K562 (cell line): ENCODE results near the gene KIAA0513.

Experiments
- CTCF ChIP-seq, 3 experiments: IDR thresholded peaks in 2 of 3; conservative IDR thresholded peaks in 1 of 3; 2 replicates each; pipeline ENCODE4 v1.5.1; 2011 to 2012; ENCODE audit warnings: low read length in 3 of 3, mild to moderate bottlenecking in 3 of 3, control low read depth in 2 of 3, improper control_type of control experiment in 1 of 3, inconsistent platforms in 1 of 3, low read depth in 1 of 3, mixed read lengths in 1 of 3, moderate library complexity in 1 of 3; ENCODE audit not compliant: insufficient read depth in 2 of 3
- RUNX1 ChIP-seq: sonication (generic); IDR thresholded peaks from 2 replicates; pipeline ENCODE4 v1.6.1; 2016; ENCODE audit warnings: antibody characterized with exemption, low read depth

- TF ChIP-seq CTCF (IDR thresholded peaks at IDR 0.05 in 2 of 3, conservative IDR thresholded peaks at IDR 0.05 in 1 of 3; ENCODE audit: insufficient read depth in 2 of 3, low read depth in 1 of 3, low read length in 3 of 3) (no peak), RUNX1 (no peak)
These were observed 61.1 kb downstream of the KIAA0513 start for GRCh38 chr16:85088570-85089199.
